Measurements from ENCODE around the gene PDE5A.

Gene PDE5A

GRCh38 chr4:119626943-119627266, 1.7 kb downstream of the PDE5A start:
- TF ChIP-seq FOXP2 (optimal IDR thresholded peaks at IDR 0.05; ENCODE audit: borderline replicate concordance, extremely low read depth, extremely low read length, insufficient read depth) = no peak
- no peak for TF ChIP-seq POLR2AphosphoS5 (IDR thresholded peaks at IDR 0.05; ENCODE audit: low read depth, low read length)
- TF ChIP-seq SIN3A (IDR thresholded peaks at IDR 0.05; ENCODE audit: borderline replicate concordance, insufficient read depth, low read length) = no peak
- no peak for TF ChIP-seq TAF1 (IDR thresholded peaks at IDR 0.05; ENCODE audit: borderline replicate concordance, insufficient read depth, low read length)
- TF ChIP-seq REST (IDR thresholded peaks at IDR 0.05; ENCODE audit: insufficient read depth in 1 of 2, low read depth in 2 of 2, low read length in 2 of 2) = no peak

GRCh38 chr4:119626420-119626819, 2.2 kb downstream of the PDE5A start:
- TF ChIP-seq REST (IDR thresholded peaks at IDR 0.05; ENCODE audit: insufficient read depth in 1 of 2, low read depth in 2 of 2, low read length in 2 of 2) = no peak
- no peak for TF ChIP-seq SIN3A (IDR thresholded peaks at IDR 0.05; ENCODE audit: borderline replicate concordance, insufficient read depth, low read length)
- no peak for TF ChIP-seq FOXP2 (optimal IDR thresholded peaks at IDR 0.05; ENCODE audit: borderline replicate concordance, extremely low read depth, extremely low read length, insufficient read depth)
- TF ChIP-seq POLR2AphosphoS5 (IDR thresholded peaks at IDR 0.05; ENCODE audit: low read depth, low read length) = no peak

GRCh38 chr4:119625761-119626160, 2.8 kb downstream of the PDE5A start:
- TF ChIP-seq REST (IDR thresholded peaks at IDR 0.05; ENCODE audit: insufficient read depth in 1 of 2, low read depth in 2 of 2, low read length in 2 of 2) (no peak), TAF1 (IDR thresholded peaks at IDR 0.05; ENCODE audit: borderline replicate concordance, insufficient read depth, low read length) (no peak), POLR2AphosphoS5 (IDR thresholded peaks at IDR 0.05; ENCODE audit: low read depth, low read length) (no peak), SIN3A (IDR thresholded peaks at IDR 0.05; ENCODE audit: borderline replicate concordance, insufficient read depth, low read length) (no peak), FOXP2 (optimal IDR thresholded peaks at IDR 0.05; ENCODE audit: borderline replicate concordance, extremely low read depth, extremely low read length, insufficient read depth) (no peak)

GRCh38 chr4:119624356-119624755, 4.2 kb downstream of the PDE5A start:
- no peak for TF ChIP-seq FOXP2 (optimal IDR thresholded peaks at IDR 0.05; ENCODE audit: borderline replicate concordance, extremely low read depth, extremely low read length, insufficient read depth)
- no peak for TF ChIP-seq REST (IDR thresholded peaks at IDR 0.05; ENCODE audit: insufficient read depth in 1 of 2, low read depth in 2 of 2, low read length in 2 of 2)
- no peak for TF ChIP-seq TAF1 (IDR thresholded peaks at IDR 0.05; ENCODE audit: borderline replicate concordance, insufficient read depth, low read length)
- no peak for TF ChIP-seq SIN3A (IDR thresholded peaks at IDR 0.05; ENCODE audit: borderline replicate concordance, insufficient read depth, low read length)
- TF ChIP-seq POLR2AphosphoS5 (IDR thresholded peaks at IDR 0.05; ENCODE audit: low read depth, low read length) = no peak

GRCh38 chr4:119623025-119623424, 5.6 kb downstream of the PDE5A start:
- TF ChIP-seq TAF1 (IDR thresholded peaks at IDR 0.05; ENCODE audit: borderline replicate concordance, insufficient read depth, low read length) = no peak

All from PFSK-1 (cell line).